Cardiac muscle cell (in vitro differentiated cells and primary cell): ENCODE data around the gene ORMDL3. TPM values are rescaled to one million over a fixed set of nuclear protein-coding genes. Genes with fewer than 3 reads are reported as not detected.

ENCODE experiments used
- DNase-seq, 2 donors: peaks; one replicate each; pipeline versions ENCODE4 v3.0.0 to v3.0.0-alpha.2; 2010 to 2017; ENCODE audit warnings: low read depth in 1 of 2, low spot score in 1 of 2
- H3K27ac ChIP-seq: fragments of 200-600 bp; sonication (generic); 2 replicates; pipeline ENCODE4 v1.5.1; 2016
- H3K27me3 ChIP-seq: fragments of 200-600 bp; sonication (generic); 2 replicates; pipeline ENCODE4 v1.6.0; 2016; ENCODE audit warnings: control low read depth
- H3K36me3 ChIP-seq: fragments of 200-600 bp; sonication (generic); 2 replicates; pipeline ENCODE4 v1.5.1; 2016; ENCODE audit warnings: control low read depth
- H3K4me1 ChIP-seq: fragments of 200-600 bp; sonication (generic); 2 replicates; pipeline ENCODE4 v1.8.1; 2017; ENCODE audit warnings: low read depth, mild to moderate bottlenecking, mixed run types
- H3K4me3 ChIP-seq: fragments of 200-600 bp; sonication (generic); 2 replicates; pipeline ENCODE4 v1.5.1; 2016; ENCODE audit warnings: mild to moderate bottlenecking
- H3K9me3 ChIP-seq: fragments of 200-600 bp; sonication (generic); 2 replicates; pipeline ENCODE4 v1.5.1; 2017; ENCODE audit warnings: low read depth, mild to moderate bottlenecking, control low read depth
- CTCF ChIP-seq: IDR thresholded peaks from 2 replicates; pipeline ENCODE4 v1.5.1; 2012; ENCODE audit warnings: low read depth, mild to moderate bottlenecking, low read length
- polyA plus RNA-seq: library from polyadenylated mRNA; unstranded; fragments of >200 nt; fragmentation: Nextera tagmentation; extraction: Ambion mirVana; gene quantifications from 2 replicates; pipeline ENCODE4 v1.2.1, GENCODE V29; 2016
- total RNA-seq: library from RNA; depleted of rRNA; stranded (reverse); fragments of >200 nt; gene quantifications from 2 replicates; pipeline ENCODE4 v1.2.3, GENCODE V29; 2016

The ORMDL3 gene
- total and polyA plus RNA-seq, 2 experiments from 2014 or later = 24.3 to 49.4 TPM

- no peak for DNase-seq
Observed at GRCh38 chr17:39954876-39955275, 27.5 kb upstream of the ORMDL3 start.

GRCh38 chr17:39953471-39953888 lies 26.1 kb upstream of the ORMDL3 start:
- Histone ChIP-seq H3K36me3 (no peaks in the 10 kb centered on the region), H3K9me3 (no peaks in the 10 kb centered on the region), H3K4me1 (no peaks in the 10 kb centered on the region), H3K27ac (no peak overlapping the region), H3K27me3 (no peaks in the 10 kb centered on the region), H3K4me3 (peak overlapping the region; percentile 20)
- no peak for DNase-seq
- no peak for TF ChIP-seq CTCF

More at GRCh38 chr17:39954876-39955275, 27.5 kb upstream of the ORMDL3 start:
- no peaks in the 10 kb centered on the region for H3K27me3 ChIP-seq
- H3K36me3 ChIP-seq = no peaks in the 10 kb centered on the region
- no peak for TF ChIP-seq CTCF
- no peak overlapping the region for H3K4me3 ChIP-seq
- H3K9me3 ChIP-seq = no peaks in the 10 kb centered on the region
- H3K4me1 ChIP-seq = peaks cover 2% of the 10 kb centered on the region
- H3K27ac ChIP-seq = no peak overlapping the region

DNA sequence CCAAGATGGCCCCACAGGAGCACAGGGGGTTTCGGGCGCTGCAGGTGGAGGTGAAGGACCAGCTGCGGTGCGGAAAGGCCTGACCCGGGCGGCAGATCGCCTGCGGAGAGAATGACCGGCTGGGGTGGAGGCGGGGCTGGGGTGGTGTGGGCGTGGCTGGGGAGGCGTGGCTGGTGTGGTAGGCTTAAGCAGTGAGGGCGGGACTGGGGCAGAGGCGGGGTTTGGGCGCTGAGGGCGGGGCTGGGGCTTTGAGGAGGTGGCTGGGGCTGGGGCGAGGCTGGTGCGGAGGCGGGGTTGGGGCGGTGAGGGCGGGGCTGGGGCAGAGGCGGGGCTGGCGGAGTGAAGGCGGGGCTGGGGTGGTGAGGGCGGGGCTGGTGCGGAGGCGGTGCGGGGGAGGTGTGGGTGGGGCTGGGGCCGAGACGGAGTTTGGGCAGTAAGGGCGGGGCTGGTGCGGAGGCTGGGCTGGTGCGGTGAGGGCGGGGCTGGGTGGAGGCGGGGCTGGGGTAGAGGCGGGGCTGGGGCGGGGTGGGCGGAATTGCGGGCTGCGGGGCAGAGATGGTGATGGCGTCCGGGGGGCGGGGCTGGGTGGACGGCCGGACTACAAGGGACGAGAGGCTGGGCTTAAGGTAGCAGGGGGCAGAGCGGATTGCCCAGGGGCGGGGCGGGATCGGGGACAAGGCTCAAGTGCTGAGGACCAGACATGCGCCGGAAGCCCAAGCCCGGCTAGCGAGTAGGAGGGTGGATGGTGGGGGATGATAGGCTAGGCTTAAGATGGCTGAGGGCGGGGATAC lies 25.5 kb upstream of the ORMDL3 start:
- Histone ChIP-seq H3K9me3 (no peaks in the 10 kb centered on the region), H3K36me3 (no peaks in the 10 kb centered on the region), H3K4me1 (no peaks in the 10 kb centered on the region), H3K4me3 (peak overlapping the region; percentile 20), H3K27me3 (no peaks in the 10 kb centered on the region), H3K27ac (no peak overlapping the region)
- TF ChIP-seq CTCF = no peak
- peak; percentile 98 to 99 for DNase-seq

- Histone ChIP-seq H3K27me3 (no peaks in the 10 kb centered on the region), H3K36me3 (no peaks in the 10 kb centered on the region), H3K9me3 (no peaks in the 10 kb centered on the region), H3K4me1 (no peaks in the 10 kb centered on the region), H3K4me3 (peak overlapping the region; percentile 9), H3K27ac (no peak overlapping the region)
- no peak for TF ChIP-seq CTCF
- DNase-seq = no peak
Observed at GRCh38 chr17:39951924-39952679, 24.7 kb upstream of the ORMDL3 start.

GRCh38 chr17:39950871-39951348 lies 23.5 kb upstream of the ORMDL3 start:
- DNase-seq = peak in 1 of 2 donors; percentile 42
- TF ChIP-seq CTCF = no peak
- no peaks in the 10 kb centered on the region for H3K4me1 ChIP-seq
- no peak overlapping the region for H3K4me3 ChIP-seq
- no peaks in the 10 kb centered on the region for H3K36me3 ChIP-seq
- H3K27ac ChIP-seq = no peak overlapping the region
- H3K27me3 ChIP-seq = no peaks in the 10 kb centered on the region
- H3K9me3 ChIP-seq = no peaks in the 10 kb centered on the region
